Stimulated activated CD8-positive, alpha-beta memory T cell treated with anti-CD3 and anti-CD28 coated beads, Interleukin-15, amount 100 ng/mL, for 1 hour (primary cell): ENCODE data around the gene IPCEF1.
"Not testable (repeated sequence)": the region's sequence is repeated elsewhere in the genome, so short reads cannot be mapped to it uniquely, and the experiment has no call there.

ENCODE experiments used
- DNase-seq: peaks from one replicate; pipeline ENCODE4 v3.0.0-alpha.2; 2020; ENCODE audit warnings: low read depth

Gene IPCEF1

DNA sequence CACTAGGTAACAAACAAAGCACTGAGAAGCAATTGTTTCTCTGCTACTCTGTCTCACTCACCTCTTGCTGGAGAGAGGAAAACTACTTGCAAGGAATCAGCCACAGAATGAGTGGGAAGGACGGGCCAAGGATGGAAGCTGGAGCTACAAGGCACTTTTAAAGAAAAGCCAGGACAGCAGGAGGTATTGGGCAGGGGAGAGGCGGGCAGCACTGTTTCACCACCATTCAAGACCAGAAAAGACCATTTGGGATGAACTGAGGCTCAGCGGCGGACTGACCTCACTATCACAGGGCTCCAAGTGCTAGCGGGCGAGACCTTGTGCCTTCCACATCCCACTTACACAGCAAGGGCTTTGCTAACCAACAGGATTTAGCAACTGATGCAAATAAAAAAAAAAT lies 137.4 kb downstream of the IPCEF1 start:
- no peak for DNase-seq

DNA sequence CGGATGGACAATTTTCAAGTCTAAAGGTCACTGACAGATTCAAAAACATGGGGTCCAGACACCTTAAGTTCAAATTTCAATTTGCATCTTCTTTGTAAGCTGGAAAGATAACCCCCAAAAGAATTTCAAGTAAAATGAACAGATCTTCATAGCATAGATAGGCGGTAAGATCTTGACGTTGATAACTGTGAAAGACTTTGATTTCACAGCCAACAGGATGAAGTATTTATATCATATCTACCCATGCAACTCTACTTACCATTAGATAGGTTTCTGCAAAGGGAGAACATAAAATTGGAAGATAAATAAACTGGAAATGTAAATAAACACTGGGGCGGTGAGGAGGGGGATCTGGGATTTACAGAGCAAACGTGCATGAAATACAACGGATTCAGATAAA lies 137.8 kb downstream of the IPCEF1 start:
- DNase-seq = no peak

DNA sequence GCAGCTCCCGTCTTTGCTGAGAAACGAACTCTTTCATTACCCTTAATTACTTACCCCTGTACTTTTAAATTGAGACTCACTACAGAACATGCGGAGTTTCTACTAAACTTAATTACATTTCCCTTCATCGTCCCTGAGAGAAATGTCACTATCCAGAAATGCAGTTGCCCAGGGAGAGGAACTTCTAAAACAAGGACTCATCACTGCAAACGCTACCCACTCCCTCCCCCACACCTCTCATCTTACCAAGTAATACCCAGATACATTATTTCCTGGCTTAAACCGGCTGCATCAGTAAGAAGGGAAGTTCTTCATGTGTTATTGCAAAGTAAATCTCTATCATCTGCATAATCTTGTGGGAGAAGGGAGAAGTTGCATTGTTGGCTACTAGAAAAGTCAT lies 138.3 kb downstream of the IPCEF1 start:
- DNase-seq = no peak

DNA sequence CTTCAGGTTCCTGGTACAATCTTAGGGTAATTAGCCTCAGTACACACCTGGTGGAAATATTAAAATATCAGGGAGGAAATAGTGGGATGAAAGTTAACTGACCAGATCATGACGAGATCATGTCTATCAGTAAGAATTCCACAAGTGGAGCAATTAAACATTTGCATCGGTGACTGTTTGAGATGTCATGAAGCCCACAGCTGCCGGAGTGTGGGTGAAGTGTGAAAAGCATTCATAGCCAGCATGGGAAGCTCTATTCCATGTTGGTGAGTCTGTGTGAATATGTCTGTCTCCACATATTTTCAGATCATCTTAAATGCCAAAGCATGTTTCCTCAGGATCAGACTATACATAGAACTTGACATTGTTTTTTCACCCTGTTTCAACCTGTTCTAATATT lies 142.8 kb downstream of the IPCEF1 start:
- DNase-seq = no peak

DNA sequence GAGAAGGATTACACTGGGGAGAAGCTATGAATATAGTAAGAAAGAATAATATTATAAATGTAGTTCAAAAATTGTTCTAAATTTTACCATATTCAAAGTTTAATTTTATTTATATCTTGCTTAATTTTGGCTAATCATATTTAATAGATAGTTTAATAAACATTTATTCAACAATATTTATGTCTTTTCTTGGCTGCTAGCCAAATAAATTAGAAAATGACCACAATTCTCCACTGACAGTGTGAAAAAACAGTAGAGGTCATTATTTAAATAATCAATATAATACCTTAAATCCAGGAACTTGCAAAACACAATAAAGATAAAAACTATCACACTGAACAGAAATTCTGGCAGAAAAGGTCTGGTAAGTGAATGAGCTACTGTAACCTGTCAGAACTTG lies 145.9 kb downstream of the IPCEF1 start:
- DNase-seq = no peak

DNA sequence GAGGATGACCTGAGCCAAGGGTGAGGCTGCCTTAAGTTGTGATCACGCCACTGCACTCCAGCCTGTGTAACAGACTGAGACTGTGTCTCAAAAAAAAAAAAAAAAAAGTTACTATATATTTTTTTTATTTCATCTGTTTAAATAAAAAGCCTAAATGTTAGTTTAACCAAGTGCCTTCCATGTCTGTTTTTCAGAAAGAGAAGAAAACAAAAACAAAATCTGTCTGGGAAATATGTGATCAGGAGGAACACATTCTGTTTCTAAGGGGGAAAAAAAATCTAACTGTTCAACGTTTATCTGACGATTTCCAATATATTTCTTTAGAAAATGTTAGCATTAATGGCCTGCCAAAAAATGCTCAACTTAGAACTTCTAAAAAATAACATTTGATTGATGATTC lies 147.0 kb downstream of the IPCEF1 start:
- DNase-seq = no peak

DNA sequence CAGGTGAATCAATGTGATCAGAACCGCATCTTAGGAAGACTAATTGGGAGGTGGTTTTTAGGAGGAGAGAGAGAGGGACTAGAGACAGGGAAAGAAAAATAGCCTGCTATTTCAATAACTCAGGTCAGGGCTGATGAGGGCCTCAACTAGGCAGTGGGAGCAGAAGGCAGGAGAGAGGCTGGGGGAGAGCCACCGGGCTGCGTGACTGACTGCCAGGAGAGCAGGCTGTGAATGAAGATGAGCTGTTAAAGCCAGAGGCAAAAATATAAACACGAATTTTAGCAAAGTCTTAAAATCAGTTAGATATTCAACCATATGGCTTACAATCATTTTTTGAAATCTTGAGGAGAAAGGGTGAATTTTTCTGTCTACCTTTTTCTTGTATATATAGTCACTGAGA lies 149.6 kb downstream of the IPCEF1 start:
- no peak for DNase-seq

DNA sequence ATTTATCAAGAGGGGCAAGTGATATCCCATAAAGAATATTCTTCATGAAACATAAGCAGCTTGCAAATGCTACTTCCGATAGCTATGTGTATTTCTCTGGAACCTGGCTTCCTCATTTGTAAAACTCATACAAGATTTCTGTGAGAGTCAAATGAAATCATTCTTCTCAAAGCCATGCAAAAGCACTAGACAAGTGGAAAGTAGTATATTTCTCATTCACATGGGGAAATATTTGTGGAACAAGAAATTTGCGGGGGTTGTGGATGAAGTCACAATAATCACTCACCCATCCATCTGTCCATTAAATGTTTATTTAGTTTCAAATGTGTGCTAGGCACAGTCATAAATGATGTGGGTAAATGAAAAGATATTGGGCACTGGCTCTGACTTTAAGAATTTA lies 150.5 kb downstream of the IPCEF1 start:
- no peak for DNase-seq

DNA sequence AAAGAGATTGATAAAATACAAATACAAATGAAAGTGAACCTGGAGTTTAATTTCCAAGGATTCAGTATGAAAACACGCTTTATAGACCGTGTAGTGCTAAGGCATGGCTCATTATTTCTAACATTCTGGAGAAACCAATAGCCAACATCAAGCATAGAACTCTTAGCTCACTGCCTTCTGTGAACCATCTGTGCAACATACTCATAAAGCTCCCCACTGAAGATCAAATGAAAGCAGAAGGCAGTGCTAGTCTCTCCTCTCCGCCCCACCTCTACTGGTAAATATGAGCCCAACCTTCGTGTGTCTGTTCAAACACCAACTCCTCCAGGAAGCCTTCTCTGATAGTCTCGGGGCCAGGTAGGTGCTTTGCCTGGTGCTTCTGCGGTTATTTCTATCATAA lies 153.6 kb downstream of the IPCEF1 start:
- no peak for DNase-seq

DNA sequence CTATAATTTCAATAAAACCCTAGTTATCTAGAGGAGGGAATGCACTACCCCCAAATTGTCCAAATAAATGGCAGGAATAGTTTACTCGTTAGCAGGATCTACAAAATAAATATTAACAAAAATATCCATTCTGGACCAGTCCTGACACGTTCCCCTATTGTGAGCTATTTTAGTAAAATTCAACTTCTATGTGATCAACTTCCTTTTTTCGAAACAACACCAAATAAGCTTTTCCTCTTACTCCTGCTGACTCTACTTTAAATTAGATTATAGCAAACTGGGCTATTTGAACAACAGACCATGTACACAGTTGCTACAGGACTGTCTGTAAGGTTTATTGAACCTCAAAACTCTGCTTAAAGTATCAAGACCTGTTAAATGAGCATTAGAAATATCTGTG lies 154.3 kb downstream of the IPCEF1 start:
- no peak for DNase-seq

DNA sequence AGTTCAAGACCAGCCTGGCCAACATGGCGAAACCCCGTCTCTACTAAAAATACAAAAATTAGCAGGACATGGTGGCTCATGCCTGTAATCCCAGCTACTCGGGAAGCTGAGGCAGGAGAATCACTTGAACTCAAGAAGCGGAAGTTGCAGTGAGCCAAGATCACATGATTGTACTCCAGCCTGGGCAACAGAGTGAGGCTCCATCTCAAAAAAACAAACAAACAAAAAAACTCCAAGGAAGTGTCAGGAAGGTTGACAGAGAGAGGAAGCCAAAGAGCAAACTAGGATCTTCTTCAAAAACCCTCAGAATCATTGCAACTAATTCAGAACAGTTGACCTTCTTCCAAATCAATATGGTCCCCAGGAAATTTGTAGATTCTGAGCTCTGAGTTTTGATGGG lies 154.9 kb downstream of the IPCEF1 start:
- not testable (repeated sequence) for DNase-seq

DNA sequence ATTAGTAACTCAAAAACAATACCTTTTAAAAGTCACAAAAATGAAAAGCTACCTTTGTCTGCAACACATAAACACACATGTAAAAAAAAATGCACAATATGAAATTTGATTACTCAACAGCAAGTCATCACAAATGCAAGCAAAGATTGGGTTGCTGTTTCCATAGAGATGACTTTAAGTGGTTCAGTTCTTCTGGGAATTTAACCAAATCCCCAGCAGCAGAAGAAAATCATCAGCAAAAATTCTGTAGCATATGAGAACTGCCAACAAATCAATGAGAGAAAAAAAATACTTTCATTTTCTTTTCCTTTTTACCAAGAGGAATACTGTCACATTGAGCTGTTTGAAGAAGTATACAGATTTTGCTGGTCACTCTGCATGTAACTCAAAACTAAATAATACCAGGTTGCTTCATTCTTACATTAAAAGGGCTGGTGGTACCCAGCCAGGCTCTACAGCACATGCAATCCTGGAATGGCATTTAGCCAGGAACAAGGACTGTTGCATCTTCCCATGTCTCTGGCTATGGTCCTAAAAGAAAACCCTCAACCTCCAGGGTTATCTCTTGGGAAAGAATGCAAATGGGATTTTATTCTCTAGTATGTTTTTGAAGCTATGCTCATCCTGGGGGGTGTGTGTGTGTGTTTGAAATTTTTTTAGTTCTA lies 159.3 kb downstream of the IPCEF1 start:
- no peak for DNase-seq

DNA sequence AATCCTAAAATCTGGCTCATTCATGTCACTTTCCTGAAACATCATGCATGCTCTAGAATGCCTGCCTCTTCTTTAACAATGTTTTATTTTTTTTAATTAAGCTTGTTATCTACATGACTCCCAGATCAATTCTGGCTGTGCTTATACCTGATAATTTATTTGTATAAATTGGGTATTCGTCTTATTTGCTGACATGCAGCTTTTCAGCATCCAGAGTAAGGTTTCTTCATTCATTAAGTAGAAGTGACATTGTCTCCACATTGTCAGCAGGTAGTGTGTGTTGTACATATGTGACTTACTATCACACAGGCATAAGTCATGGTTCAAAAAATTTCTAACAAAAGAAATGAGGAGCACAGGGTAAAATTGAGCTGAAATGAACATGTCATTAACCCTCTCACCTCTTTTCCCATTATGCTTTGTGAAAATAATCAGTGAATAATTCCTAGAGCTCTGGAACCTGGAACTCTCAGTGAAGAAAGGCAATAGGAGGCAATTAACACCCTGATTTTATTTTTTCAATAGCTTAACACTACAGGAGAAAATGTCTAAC lies 160.2 kb downstream of the IPCEF1 start:
- no peak for DNase-seq

DNA sequence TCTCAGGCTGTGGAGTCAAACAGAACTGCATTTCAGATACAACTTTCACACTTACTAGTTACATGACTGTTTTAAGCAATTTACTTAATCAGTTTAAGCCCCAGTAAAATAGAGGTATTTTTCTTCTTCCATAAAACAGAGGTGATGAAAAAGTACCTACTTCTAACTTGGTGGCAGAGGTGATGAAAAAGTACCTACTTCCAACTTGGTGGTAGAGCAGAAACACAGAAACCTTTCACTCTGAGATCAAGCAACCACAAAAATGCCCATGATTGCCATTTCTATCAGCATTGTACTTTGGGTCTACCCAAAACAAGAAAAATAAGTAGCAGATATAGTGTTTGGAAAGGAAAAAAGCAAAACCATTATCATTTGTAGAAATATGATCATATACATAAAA lies 168.9 kb downstream of the IPCEF1 start:
- no peak for DNase-seq

DNA sequence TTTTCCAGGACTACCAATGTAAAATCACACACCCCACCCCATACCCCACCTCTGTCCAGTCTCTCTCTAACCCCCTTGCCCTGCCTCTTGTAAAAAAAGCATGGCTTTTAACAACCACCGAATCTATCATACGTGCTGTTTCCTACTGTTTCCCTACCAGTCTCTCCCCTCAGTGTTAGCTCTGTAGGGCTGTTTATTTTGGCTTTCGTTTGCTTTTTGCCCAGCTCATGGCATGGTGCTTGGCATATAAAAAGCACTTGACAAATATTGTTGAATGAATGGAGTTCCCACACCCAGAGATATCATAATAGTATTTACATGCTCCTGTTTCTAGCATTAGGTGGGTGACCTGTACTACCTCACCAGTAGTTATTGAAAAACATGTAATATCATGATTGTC lies 169.4 kb downstream of the IPCEF1 start:
- DNase-seq = no peak

DNA sequence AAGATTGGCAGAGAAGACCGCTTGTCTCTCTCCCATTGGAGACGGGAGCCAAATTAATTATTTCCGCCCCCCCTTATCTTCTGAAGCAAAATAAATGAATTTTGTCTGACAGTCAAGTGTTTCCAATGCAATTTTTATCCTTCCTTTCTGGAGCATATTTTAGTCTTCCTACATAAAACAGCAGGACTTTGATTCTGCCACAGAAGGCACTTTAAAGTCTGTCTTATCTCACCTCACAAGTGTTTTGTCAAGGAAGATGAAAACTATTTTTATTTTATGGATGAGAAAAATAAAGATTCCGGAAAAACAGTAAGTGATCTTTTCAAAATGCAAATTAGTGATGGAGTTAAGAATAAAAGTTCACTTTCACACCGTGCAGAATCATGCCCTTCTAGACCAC lies 177.2 kb downstream of the IPCEF1 start:
- DNase-seq = no peak

DNA sequence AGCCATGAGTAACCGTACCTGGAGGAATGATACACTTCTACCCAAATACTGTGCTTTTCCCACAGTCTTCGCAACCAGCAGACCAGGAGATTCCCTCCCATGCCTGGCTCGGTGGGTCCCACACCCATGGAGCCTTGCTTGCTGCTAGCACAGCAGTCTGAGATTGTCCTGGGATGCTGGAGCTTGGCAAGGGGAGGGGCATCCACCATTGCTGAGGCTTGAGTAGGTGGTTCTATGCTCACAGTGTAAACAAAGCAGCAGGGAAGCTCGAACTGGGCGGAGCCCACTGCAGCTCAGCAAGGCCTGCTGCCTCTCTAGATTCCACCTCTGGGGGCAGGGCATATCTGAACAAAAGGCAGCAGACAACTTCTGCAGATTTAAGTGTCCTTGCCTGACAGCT lies 184.2 kb downstream of the IPCEF1 start:
- DNase-seq = not testable (repeated sequence)

DNA sequence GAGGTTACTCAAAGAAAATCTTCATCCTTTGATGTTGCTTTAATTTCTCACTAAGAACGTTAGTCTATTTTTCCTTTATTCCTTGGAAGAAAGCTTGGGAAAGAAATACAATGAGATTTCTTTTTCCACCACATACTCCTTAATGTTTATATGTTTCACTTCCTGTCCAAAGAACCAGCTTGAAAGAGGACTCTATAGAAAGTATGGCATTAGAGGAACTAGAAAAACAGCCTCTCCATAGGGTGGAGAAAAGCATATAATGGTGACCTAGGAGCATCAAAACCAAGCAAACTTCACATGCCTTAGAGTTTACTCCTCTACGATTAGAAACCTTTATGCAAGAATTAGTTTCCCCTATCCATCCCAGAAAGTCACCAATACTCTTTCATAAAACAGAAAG lies 186.5 kb downstream of the IPCEF1 start:
- no peak for DNase-seq

DNA sequence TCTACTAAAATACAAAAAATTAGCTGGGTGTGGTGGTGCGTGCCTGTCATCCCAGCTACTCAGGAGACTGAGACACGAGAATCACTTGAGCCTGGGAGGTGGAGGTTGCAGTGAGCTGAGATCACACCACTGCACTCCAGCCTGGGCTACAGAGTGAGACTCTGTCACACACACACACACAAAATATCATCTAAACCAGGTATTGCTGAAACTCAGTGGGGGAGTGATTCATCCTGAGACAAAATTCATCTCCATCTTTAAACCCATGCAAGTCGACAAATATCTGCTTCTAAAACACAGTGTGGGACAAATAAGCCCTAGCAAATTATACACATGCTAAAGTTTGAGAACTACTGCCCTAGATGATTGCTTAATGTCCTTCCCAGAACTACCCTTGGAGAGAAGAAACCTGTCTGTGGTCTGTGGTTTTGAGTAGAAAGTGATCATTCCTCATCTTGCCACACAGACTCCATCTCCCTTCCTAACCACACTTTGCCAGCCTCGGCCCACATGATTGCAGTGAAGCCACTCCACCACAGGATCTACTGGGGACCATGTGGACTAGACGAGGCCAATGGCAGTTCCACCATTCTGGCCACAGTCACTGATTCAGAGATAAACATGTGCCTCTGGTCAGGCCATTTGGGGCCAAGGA lies 187.3 kb downstream of the IPCEF1 start:
- no peak for DNase-seq

DNA sequence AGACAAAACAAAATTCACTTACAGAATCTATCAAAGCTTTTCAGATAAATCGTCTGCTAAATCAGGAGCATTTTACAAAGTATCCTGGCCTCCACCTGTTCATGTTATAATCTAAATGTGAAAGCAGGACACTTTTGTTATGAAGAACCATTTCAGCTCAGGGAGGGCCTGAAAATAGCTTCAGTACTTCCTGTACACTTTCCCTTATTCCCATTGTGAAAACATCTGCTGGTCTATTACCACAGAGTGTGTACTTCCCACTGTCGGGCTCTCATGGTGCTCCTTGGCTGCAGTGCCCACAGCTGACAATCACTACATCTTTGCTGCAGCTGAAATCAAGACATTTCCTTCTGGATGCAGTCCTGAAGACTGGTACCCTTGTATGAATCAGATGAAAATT lies 189.5 kb downstream of the IPCEF1 start:
- no peak for DNase-seq

DNA sequence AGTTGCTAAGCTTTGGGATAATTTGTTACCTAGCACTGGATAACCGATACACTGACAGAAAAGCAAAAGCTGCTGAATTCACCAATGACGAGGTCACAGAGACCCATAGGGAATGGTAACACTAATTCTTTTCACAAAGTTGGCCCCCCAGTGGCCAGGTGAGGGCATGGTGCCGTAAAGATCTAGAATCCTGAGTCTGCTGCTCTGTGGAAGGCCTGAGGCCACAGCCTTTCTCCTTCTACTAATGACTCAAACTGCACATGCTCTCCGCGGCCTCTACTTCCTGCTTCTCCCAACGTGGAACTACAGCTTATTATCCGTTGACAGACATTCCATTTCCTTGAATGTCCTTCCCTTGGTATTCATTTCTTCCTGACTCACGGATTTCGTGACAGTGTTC lies 190.5 kb downstream of the IPCEF1 start:
- no peak for DNase-seq

DNA sequence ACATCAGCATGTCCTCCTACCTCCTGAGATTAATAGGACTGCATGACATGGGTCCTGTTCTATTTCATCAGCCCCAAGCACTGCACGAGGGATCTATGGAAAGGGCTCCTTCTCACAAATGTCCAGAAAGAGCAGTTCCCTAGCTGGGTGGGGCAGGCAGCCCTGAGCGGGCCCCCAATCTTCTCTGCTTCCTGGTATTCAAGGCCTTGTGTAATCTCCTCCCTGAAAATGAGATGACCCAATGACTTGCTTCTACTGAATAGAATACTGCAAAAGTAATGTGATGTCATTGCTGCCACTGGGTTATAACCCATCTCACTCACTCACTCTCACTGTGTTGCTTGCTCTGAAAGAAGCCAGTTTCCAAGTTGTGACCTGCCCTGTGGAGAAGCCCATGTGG lies 191.1 kb downstream of the IPCEF1 start:
- no peak for DNase-seq

DNA sequence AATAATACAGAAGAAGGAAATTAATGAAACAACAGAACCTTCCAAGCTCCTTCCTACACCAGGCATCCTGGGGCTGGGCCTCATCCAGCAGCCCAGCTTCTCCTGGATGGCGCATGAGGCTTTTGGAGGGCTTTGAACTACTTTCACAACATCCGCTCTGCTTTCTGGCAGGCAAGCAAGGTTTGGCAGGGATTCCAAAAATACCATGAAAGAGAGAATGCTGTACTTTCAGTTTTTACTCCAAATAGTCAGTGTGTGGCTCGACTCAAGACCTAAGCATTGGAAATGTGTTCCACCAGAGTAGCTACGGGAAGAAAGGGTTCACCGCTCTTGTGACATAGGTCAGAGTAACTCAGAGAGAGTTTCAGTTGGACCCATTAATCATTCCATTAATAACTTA lies 192.2 kb downstream of the IPCEF1 start:
- no peak for DNase-seq

DNA sequence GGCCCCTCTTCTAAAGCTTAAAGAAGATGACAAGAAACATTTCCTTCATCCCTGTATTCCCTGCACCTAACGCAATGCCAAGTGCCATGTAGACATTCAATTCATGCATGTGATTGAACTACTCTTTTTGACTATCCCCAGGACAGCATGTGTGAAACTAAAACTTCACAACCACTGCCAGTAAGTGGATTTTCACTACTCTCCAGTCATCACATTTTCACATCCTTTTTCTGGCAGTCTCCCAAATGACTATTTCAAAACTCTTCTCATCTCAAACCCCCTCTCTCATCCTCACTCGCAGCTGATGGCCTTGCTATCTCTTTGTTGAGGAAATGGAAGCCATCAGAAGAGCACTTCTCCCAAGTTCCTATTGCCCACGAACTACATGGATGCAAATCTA lies 194.9 kb downstream of the IPCEF1 start:
- DNase-seq = no peak
